Fibroblast of pulmonary artery (primary cell): ENCODE measurements around the gene C10orf67.

Experiments used
- DNase-seq: peaks from one replicate; pipeline ENCODE4 v3.0.0-alpha.2; 2010; ENCODE audit warnings: low read depth
- H3K4me3 ChIP-seq: replicated peaks from 2 replicates; pipeline ENCODE4 v1.5.1; 2011; ENCODE audit warnings: low read depth, mild to moderate bottlenecking, control low read depth, low read length, moderate library complexity
- TF ChIP-seq, protein P1 (sequence below): IDR thresholded peaks from 2 replicates; pipeline ENCODE4 v1.5.1; 2011; ENCODE audit warnings: mild to moderate bottlenecking, control low read depth, low read length, inconsistent platforms; ENCODE audit errors: missing control alignments

The C10orf67 gene

DNA sequence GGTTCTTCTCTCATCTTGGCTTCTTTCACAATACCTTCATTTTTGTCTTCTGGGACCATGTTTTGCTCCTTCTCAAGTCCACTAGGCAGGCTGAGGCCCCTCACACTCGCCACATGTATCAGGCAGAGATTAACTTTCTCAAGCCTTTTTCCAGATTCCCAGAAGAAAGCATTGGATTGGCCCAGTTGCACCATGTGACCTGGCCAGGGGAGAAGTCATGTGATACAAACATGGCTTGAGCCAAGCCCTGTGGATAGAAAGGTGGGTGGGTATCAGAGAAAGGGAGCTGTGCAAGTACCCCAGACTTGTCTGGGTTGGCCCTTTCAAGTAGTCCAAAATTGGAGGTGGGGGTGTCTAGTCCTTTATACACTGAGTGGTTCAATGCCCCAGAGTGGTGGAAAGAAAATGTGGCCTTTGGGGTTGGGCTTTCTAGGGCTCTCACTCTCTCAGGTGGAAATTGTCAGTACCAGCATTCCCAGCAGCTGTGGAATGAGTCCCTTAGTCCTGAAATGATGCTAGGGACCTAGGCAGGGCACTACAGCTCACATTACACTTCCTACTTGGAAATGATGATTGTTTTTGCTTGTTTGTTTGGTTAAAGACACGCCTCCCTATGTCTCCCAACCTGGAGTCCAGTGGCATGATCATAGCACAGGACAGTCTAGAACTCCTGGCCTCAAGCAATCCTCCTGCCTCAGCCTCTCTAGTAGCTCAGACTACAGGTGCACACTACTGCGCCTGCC, 36.9 kb upstream of the C10orf67 start:
- no peak overlapping the region for H3K4me3 ChIP-seq
- no peak for DNase-seq
- TF ChIP-seq, protein P1, sequence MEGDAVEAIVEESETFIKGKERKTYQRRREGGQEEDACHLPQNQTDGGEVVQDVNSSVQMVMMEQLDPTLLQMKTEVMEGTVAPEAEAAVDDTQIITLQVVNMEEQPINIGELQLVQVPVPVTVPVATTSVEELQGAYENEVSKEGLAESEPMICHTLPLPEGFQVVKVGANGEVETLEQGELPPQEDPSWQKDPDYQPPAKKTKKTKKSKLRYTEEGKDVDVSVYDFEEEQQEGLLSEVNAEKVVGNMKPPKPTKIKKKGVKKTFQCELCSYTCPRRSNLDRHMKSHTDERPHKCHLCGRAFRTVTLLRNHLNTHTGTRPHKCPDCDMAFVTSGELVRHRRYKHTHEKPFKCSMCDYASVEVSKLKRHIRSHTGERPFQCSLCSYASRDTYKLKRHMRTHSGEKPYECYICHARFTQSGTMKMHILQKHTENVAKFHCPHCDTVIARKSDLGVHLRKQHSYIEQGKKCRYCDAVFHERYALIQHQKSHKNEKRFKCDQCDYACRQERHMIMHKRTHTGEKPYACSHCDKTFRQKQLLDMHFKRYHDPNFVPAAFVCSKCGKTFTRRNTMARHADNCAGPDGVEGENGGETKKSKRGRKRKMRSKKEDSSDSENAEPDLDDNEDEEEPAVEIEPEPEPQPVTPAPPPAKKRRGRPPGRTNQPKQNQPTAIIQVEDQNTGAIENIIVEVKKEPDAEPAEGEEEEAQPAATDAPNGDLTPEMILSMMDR = no peak

DNA sequence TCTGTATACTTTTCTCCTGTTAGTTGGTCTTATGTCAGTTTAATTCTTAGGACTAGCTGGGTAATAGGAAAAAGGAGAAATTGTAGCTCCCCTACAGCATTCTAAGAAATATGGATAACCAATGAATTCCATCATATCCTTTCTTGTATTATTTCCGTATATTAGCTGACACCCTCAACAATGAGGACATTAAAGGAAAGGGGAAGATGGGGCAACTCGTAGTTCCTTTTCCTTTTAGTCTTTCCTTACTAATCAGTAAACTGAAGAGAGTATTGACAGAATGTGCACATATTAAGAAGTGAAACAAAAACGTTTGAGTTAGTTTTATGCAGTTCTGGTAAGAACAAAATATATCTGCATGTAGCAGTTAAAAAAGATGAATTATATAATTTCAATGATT, 35.1 kb upstream of the C10orf67 start:
- H3K4me3 ChIP-seq = no peak overlapping the region
- TF ChIP-seq, protein P1 = no peak
- no peak for DNase-seq

DNA sequence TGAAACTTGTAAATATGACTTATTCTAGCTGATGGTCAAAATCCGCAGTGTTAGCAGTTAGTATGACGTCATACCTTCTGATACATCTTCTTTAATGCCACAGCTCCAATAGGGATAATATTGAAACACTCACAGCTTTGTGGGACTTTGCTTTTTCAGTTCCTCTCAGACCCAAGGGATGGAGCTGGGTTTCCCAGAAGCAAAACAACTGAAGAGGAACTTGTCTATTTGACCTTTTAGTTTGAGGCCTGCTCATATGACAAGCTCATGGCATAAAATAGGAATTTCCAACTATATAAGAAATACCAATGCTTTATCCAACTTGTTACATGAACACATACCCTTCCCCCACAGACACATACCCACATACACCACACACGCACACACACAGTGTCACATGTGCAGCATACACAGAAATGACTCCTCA, 31.6 kb upstream of the C10orf67 start:
- TF ChIP-seq, protein P1 = no peak
- DNase-seq = no peak
- H3K4me3 ChIP-seq = no peak overlapping the region

DNA sequence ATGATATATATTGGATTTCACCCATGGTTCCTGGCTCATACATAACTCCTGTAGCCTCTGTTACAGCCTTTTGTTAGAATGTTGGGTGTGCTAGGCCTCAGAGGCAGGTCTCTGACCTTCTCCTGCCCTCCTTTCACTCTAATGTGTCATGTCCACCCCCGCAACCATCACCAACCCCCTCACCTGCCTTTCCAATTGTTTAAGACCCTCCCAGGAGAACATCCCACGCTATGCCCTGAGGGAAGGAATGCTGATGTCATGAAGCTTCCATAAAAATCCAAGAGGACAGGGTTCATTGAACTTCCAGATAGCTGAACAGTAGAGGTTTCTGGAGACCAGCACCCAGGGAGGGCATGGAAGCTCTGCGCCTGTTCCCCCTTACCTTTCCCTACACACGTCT, 30.8 kb upstream of the C10orf67 start:
- DNase-seq = no peak
- TF ChIP-seq, protein P1 = no peak
- H3K4me3 ChIP-seq = no peak overlapping the region

DNA sequence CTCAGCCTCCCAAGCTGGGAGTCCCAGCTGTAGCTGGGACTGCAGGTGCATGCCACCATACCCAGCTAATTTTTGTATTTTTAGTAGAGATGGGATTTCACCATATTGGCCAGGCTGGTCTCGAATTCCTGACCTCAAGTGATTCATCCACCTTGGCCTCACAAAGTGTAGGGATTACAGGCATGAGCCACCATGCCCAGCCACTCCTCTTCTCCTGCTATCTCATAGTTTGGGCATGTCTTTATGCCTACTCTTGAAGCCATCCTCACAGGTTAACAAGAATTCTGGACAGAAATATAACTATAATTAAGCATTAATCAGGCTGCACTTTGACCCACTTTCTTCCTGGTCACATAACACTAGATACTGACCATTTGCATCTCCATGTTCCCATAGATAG, 28.6 kb upstream of the C10orf67 start:
- TF ChIP-seq, protein P1 = no peak
- DNase-seq = no peak
- H3K4me3 ChIP-seq = no peak overlapping the region

DNA sequence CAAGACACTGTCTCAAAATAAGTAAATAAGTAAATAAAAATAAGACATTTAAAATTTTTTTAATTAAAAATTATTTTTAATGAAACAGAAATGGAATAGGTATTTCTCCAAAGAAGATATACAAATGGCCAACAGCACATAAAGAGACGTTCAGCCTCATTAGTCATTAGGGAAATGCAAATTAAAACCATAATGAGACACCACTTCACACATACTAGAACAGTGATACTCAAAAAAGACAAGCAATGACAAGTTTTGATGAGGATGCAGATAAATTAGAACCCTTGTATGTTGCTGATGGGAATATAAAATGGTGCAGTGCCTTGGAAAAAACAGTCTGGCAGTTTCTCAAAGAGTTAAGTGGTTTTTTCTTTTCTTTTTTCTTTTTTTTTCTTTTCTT, 26.5 kb upstream of the C10orf67 start:
- DNase-seq = no peak
- TF ChIP-seq, protein P1 = no peak
- no peak overlapping the region for H3K4me3 ChIP-seq

DNA sequence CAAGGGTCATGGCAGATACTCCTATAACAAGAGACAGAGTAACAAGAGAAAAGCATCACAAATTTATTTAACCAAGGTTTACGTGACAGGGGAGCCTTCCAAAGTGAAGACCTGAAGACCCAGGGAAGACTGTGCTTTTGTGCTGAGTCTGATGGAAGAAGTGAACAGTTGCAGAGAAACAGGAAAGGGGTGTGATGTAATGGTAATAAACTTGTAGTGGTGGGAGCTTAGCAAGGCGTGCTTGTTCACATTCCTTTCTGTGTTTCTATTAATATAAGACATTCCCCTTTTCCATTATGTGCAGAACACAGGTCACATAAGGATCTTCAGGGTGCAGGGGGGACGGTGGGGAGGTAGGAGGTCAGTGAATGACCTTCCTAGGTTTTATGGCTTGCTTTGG, 25.5 kb upstream of the C10orf67 start:
- DNase-seq = peak; percentile 48
- no peak overlapping the region for H3K4me3 ChIP-seq
- TF ChIP-seq, protein P1 = no peak
